Neutrophil (primary cell): ENCODE data around the gene RBPJ.
"Not testable (repeated sequence)": the region's sequence is repeated elsewhere in the genome, so short reads cannot be mapped to it uniquely, and the experiment has no call there.

Experiments used
- H3K27ac ChIP-seq: fragments of 200-600 bp; sonication (generic); 2 replicates; pipeline ENCODE4 v1.5.1; 2016; ENCODE audit warnings: mild to moderate bottlenecking, moderate library complexity
- H3K27me3 ChIP-seq: fragments of 200-600 bp; sonication (generic); 2 replicates; pipeline ENCODE4 v1.6.0; 2016; ENCODE audit warnings: mild to moderate bottlenecking
- H3K36me3 ChIP-seq: fragments of 200-600 bp; sonication (generic); 2 replicates; pipeline ENCODE4 v1.5.1; 2017
- H3K4me1 ChIP-seq, 2 experiments: fragments of 200-600 bp in 1 of 2; sonication (generic) in 1 of 2; 1 replicate in 1 of 2; 2 replicates in 1 of 2; pipeline versions ENCODE4 v1.5.1 to v1.6.1; 2013 to 2016; ENCODE audit warnings: low read depth in 1 of 2, low read length in 1 of 2, mild to moderate bottlenecking in 1 of 2, moderate library complexity in 1 of 2; ENCODE audit not compliant: control insufficient read depth in 1 of 2, insufficient read depth in 1 of 2
- H3K4me3 ChIP-seq, 2 experiments: fragments of 200-600 bp in 1 of 2; sonication (generic) in 1 of 2; 1 replicate in 1 of 2; 2 replicates in 1 of 2; pipeline ENCODE4 v1.5.1; 2013 to 2016; ENCODE audit warnings: low read depth in 1 of 2, low read length in 1 of 2, mild to moderate bottlenecking in 1 of 2, moderate library complexity in 1 of 2
- H3K9me3 ChIP-seq: fragments of 200-600 bp; sonication (generic); 2 replicates; pipeline ENCODE4 v1.5.1; 2016
- TF ChIP-seq, protein P1 (sequence below): fragments of 200-600 bp; sonication (generic); IDR thresholded peaks from 2 replicates; pipeline ENCODE4 v1.5.1; 2016; ENCODE audit warnings: antibody characterized with exemption

RBPJ gene

DNA sequence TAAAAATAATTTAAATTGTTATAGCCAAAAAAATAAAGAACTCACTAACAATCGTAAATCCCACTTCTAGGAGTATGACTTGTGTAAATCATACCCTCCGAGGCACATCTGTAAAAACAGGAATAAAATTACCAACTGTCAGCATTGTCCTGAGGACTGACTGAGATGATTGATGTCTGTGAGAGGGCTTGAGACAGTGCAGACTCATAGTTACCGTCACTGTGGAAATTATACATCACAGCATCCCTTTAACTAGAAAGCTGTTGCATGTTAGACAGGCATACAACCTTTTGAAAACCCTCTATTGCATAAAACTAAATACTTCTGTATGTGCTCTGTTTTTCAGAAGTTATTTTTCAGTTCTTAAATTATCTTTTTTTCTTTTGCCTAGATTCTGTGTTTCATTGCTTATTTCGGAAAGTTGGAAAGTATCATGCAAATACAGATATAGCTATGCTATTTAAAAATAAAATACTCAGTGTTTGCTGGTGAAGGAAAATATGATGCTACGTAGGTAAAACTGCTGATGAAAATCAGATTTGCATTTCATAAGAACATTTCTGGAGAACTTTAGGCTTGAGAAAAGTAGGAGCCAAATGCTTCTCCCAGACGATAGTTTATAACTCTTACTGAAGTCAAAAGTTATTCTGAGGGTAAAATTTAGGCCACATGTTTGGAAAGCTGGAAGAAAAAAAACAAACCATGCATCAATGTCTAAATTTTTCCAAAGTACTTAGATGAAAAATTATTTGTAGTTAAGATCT lies 13.6 kb upstream of the RBPJ start:
- no peaks in the 10 kb centered on the region for H3K36me3 ChIP-seq
- TF ChIP-seq, protein P1, sequence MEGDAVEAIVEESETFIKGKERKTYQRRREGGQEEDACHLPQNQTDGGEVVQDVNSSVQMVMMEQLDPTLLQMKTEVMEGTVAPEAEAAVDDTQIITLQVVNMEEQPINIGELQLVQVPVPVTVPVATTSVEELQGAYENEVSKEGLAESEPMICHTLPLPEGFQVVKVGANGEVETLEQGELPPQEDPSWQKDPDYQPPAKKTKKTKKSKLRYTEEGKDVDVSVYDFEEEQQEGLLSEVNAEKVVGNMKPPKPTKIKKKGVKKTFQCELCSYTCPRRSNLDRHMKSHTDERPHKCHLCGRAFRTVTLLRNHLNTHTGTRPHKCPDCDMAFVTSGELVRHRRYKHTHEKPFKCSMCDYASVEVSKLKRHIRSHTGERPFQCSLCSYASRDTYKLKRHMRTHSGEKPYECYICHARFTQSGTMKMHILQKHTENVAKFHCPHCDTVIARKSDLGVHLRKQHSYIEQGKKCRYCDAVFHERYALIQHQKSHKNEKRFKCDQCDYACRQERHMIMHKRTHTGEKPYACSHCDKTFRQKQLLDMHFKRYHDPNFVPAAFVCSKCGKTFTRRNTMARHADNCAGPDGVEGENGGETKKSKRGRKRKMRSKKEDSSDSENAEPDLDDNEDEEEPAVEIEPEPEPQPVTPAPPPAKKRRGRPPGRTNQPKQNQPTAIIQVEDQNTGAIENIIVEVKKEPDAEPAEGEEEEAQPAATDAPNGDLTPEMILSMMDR: no peak

DNA sequence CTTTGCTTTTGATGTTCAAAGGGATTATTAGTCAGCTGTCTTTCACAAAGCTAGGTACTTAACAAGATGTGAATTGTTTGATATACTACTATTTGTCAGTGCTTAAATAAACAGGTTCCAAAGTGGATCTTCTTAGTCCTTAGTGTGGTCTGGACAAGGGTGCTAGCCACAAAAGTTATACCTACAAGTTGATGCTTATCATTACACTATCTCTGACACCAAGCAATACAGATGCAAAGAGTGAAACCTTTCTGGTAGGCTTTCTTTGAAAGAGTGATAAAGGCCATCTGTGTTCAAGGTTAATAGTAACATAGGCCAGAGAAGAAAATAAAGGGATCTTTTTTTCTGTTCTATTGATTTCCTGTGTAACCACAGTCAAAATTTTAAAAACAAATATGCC lies 12.2 kb upstream of the RBPJ start:
- TF ChIP-seq, protein P1: no peak
- H3K9me3 ChIP-seq: no peaks in the 10 kb centered on the region
- no peak overlapping the region for H3K27ac ChIP-seq
- H3K4me3 ChIP-seq: no peak overlapping the region
- H3K27me3 ChIP-seq: no peaks in the 10 kb centered on the region
- no peaks in the 10 kb centered on the region for H3K36me3 ChIP-seq
- H3K4me1 ChIP-seq: peaks cover 0 to 9% of the 10 kb centered on the region in 2 experiments

More for the DNA sequence above, 13.6 kb upstream of the RBPJ start:
- H3K27me3 ChIP-seq: no peaks in the 10 kb centered on the region
- no peak overlapping the region for H3K27ac ChIP-seq
- H3K4me1 ChIP-seq: peaks cover 8 to 10% of the 10 kb centered on the region in 2 experiments
- H3K9me3 ChIP-seq: no peaks in the 10 kb centered on the region
- H3K4me3 ChIP-seq: no peak overlapping the region

- peaks cover 0 to 9% of the 10 kb centered on the region in 2 experiments for H3K4me1 ChIP-seq
- no peaks in the 10 kb centered on the region for H3K36me3 ChIP-seq
Observed at GRCh38 chr4:26310264-26310663, 10.6 kb upstream of the RBPJ start.

GRCh38 chr4:26311633-26312032 lies 9.2 kb upstream of the RBPJ start:
- H3K9me3 ChIP-seq: peaks cover 4% of the 10 kb centered on the region
- H3K27me3 ChIP-seq: no peaks in the 10 kb centered on the region
- no peaks in the 10 kb centered on the region for H3K36me3 ChIP-seq
- H3K4me3 ChIP-seq: no peak overlapping the region
- TF ChIP-seq, protein P1: no peak
- H3K27ac ChIP-seq: no peak overlapping the region
- H3K4me1 ChIP-seq: peaks cover 0 to 9% of the 10 kb centered on the region in 2 experiments

More at GRCh38 chr4:26310264-26310663, 10.6 kb upstream of the RBPJ start:
- no peak overlapping the region for H3K4me3 ChIP-seq
- TF ChIP-seq, protein P1: no peak
- H3K27me3 ChIP-seq: no peaks in the 10 kb centered on the region
- no peak overlapping the region for H3K27ac ChIP-seq
- no peaks in the 10 kb centered on the region for H3K9me3 ChIP-seq

GRCh38 chr4:26315316-26315932 lies 5.4 kb upstream of the RBPJ start:
- Histone ChIP-seq H3K27ac (peak overlapping the region; percentile 25), H3K4me1 (peaks cover 18 to 31% of the 10 kb centered on the region in 2 experiments)
- H3K27me3 ChIP-seq, H3K9me3 ChIP-seq, H3K36me3 ChIP-seq, H3K4me3 ChIP-seq: not testable (repeated sequence)

DNA sequence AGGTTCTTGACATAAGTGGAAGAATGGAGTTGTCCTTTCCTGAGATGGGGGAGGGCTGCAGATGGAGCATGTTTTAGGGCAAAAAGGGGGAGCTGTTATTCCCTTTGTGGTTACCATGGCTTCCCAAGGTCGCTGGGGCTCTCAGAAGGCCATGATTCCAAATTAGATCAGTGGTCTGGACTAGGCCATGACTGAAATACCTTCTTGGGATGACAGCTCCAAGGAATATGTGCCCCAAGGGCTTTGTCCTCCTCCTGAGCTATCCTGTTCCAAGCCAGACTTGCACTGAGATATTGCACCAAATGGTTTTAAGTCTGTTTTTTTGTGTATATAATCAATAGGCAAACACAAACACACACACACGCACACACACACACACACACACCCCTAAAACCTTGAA lies 3.0 kb upstream of the RBPJ start:
- TF ChIP-seq, protein P1: no peak
- Histone ChIP-seq H3K27ac (peak overlapping the region; percentile 99), H3K36me3 (no peaks in the 10 kb centered on the region), H3K4me1 (peaks cover 32 to 38% of the 10 kb centered on the region in 2 experiments), H3K27me3 (no peaks in the 10 kb centered on the region), H3K4me3 (no peak overlapping the region), H3K9me3 (peaks cover 4% of the 10 kb centered on the region)
